KG1 (cell line): ENCODE measurements around the gene CDH23.

Experiments used
- DNase-seq: peaks from one replicate; lab custom pipeline; 2025; lab: John Stamatoyannopoulos, UW

Gene CDH23

DNA sequence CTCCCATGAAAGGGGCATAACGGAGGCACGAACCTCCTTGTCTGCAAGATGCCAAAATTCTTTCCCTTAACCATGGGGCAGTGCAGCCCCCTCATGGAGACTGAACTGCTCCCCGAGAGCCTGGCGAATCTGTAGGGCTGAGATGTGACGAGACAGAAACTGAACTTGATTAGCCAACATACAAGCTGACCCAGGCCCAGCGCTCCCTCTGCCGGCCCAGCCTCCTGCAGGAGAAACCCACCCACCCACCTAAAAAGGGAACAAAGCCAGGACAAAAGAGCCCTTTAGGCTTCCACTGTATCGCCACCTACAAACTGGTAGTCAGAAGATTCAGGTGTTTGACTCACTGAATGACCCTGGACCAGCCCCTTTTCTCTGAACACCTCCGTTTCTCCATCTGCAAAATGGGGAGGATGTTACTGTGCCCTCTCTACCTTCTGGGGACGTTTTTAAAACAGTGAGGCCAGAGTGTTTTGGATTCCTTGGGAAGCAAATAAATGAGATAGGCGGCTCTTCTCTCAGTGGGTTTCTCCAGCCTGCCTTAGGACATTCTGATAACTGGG, 264.4 kb downstream of the CDH23 start:
- DNase-seq, result no peak

DNA sequence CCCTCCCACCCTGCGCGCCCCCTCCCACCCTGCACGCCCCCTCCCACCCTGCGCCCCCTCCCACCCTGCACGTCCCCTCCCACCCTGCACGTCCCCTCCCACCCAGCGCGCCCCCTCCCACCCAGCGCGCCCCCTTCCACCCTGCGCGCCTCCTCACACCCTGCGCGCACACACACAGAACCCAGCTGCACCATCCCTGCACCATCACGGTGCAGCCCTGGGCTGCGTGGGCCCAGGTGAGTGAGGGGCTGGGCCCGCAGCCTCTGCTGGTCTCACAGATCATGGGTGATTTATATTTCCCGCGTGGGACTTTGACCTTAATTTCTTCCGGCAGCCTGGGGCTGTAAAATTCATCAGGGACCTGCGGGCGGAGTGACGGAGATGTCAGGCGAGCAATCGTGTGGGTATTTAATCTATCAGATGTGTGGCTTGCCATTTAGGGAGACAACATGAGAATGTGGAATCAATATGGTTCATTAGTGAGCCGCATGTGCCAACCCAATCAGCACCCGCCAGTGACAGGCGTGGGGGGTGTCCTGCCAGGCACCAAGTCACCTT, 265.1 kb downstream of the CDH23 start:
- no peak for DNase-seq

DNA sequence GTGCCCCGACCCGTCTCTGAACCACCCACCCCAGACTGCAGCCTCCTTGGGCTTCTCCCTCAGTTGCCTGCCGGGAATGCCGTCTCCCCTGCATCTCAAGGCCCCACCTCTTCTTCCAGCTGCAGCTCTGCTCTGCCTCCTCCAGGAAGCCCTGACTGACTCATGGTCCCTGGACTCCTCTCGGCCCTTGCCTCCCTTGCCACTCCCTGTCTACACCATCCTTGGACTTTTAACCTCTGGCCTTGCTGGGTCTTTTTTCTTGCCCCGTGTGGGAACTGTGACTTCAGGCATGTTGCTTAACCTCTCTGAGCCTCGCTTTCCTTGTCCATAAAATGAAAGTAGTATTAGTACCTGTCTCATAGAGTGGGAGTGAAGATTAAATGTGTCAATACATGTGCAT, 266.6 kb downstream of the CDH23 start:
- no peak for DNase-seq

DNA sequence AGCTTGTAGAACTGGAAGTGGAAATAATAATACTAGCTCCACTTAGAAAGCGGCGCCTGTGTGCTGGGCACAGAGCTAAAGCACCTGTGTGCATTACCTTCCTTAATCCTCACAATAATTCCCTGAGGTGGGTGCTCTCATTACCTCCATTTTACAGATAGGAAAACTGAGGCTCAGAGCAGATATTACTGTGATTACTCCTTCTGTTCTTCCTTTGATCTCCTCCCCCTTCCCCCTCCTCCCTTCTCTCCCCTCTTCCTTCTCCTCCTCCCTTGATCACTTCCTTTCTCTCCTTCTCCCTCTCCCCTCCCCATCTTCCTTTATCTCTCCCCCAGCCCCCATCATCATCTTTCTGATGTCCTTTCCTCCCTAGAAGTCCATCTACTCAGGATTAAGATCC, 267.9 kb downstream of the CDH23 start:
- DNase-seq, result no peak

DNA sequence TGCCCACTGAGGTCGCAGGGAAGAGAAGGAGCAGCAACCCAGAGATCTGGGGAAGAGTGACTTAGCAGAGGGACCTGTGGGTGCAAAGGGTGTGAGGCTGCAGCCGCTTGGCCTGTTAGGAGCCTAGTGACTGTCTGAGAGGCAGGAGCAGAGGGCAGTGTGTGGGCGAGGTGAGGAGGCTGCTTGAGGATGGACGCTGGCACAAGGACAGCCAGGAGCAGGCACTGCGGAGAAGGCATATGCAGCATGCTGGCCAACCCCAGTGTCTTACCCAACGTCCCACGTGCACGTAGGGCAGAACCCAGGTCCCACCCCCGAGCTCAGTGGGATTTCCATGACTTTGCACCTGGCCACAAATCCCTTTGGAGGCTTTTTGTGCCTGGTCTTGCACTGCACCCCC, 268.7 kb downstream of the CDH23 start:
- no peak for DNase-seq

DNA sequence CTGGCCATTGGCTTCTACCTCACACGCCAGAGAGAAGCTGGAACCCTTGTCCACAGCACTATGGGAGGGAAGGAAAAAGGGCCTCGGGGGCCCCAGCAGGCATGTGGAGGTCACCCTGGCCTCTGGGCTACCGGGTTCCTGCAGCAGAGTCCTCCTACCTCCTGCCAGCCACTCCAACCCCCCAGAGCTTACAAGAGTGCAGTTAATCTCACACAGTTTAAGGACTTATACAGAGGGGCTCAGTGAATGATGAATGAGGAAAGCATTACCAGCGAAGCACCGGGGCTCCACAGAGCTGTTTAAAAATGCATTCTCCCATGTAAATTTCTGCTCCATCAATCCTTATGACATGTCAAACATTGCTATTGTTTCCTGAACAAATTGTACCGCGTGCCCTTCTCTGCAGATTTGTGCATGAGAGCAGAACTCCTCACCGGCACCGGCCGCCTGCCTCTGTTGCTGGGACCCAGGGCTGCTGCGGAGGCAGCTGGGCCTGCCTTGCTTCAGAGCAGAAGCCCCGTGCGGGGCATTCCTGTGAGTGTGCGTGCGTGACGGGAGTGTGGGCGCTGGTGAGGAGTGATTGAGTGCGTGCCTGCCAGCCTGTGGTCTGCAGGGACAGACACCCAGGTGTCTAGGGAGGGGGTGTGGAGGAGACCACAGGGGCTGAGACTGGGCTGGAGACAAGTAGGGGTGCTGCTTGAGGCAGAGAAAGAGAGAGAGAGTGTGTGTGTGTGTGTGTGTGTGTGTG, 270.1 kb downstream of the CDH23 start:
- no peak for DNase-seq

DNA sequence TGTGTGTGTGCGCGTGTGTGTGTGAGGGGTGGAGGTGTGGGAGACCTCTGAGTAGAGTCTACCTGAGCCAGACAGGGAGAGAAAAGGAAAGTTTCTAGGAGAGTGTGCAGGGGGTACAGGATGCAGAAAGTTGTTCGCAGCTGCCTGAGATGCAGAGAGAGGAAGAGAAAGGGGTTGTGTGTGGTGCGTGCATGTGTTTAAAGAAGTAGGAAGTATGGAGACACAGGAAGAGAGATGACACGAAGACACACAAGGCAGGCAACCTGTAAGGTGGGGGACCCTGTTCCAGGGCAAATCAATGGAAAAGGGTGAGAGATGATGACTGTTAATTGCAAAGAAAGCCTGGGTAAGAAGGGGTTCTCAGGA, 270.6 kb downstream of the CDH23 start:
- DNase-seq, result peak; percentile 52

DNA sequence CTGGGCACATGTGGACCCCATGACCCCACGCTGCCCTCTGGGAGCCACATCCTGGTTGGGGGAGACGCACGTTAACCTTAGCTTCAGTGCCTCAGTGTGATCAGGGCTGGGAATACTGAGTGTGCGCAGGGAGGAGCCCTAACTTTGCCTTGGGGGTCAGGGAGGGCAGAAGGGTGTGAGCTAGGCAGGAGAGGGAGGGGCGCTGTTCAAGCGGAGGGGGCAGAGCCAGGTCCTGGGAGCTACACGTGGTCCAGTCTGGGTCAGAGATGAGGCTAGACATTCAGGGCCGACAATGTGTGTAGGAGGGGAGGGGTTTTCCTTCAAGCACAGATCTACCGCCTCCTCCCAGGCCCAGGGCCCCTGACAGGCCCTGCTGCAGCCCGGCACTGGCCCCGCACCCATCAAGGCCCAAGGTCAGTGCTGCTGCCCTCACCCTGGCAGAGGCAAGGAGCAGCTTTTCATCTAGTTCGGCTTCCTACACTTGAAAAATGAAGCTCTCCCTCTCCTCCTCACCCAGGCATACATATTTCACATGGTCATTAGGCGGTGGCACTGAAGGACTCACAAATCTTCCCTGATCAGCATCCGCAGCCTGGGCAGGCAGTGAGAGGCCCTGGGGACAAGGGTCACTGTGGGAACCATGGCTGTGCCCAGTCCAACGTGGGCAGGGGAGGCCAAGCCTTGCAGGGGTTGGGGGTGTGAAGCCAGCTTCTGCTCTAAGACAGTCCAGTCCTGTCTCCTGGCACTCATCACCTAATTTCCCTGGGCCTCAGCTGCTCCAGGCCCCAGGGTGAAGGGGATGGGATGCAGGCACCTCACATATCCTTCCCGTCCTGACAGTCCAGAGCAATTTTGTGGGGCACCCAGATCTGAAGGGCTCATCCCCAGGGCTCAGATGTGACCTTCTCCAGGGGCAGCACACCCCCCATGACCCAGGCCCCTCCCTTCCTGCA, 275.6 kb downstream of the CDH23 start:
- no peak for DNase-seq

DNA sequence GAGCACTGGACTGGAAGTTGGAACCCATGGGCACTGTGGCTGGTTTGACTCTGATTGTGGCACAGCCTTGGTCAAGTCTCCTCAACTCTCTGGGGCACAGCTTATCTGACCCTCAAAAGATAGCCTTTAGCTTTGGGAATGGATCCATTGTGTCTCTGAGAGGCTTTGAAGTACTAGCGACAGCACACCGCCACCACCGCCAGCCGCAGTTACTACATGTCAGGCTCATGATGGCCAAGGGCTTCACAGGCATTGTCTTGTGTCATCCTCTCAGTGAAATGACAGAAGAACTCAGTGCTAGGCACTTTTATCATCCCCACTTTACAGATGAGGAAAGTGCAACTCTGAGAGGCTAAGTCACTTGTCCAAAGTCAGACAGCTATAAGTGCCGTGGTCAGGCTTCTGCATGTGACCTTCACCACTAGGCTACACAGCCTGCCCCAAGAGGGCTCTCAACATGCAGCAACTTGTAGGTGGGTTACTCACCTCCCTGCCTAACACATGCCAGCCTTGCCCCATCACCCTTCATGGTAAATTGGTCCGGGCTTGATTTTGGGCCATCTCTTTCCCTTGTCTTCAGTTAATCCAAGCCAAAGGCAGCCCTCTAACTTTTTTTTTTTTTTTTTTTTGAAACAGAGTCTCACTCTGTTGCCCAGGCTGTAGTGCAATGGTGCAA, 278.7 kb downstream of the CDH23 start:
- DNase-seq, result no peak

DNA sequence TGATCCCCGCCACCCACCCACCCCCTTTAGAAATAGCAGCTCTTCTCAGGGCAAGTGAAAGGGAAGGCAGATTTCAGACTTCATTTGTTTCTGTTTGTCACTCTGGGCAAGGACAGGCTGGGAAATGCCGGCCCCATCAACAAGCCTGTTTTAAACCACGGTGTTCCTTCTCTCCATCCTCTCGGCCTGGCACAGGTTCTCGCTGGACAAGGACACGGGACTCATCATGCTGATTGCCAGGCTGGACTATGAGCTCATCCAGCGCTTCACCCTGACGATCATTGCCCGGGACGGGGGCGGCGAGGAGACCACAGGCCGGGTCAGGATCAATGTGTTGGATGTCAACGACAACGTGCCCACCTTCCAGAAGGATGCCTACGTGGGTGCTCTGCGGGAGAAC, 280.5 kb downstream of the CDH23 start:
- no peak for DNase-seq

DNA sequence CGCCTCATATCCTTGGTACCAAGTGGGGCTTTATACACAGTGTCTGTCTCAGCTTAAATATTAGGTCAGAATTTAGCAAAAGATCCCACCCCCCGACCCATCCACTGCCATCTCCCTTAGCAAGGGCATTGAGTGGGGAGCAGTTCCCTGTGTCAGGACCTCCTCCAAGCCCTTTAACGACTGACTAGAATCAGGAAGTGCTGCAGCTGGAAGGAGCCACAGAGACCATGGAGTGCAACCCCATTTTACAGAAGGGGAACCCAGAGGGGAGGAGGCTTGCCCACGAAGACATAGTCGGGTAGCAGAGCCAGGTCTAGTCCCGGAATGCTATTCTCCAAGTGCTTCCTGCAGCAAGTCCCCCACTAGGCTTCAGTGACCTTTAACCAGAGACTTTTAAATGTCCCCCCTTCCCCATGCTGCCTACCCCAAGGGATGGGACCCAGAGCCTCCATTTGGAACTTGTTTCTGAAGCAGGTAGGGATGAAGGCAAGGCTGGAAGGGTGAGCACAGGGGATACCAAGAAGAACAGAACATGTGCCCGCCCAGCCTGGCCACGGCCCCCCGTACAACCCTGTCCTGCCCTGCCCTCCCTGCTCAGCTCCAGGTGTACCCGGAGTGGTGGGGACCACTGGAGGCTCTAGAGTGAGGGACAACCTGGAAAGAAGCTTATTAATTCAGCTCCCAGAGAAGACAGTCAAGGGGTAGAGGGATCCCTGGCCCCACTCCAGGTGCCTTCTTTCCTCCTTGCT, 281.5 kb downstream of the CDH23 start:
- DNase-seq, result no peak

DNA sequence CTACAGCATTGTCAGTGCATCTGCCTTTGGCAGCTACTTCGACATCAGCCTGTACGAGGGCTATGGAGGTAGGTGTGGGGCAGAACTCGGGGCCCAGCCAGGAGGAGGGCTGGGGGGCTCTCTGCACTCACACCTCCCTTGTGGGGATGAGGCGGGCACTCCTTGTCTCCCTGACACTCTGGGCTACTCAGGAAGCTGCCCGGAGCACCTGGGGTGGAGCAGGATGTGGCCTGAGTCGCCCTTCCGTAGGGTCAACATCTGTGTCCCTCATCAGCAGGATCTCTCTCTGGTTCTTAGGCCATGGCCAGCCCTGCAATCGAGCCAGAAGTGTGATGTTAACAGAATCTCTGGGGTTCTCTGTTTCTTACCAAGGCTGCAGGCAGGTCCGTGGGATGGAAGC, 282.7 kb downstream of the CDH23 start:
- DNase-seq, result no peak

DNA sequence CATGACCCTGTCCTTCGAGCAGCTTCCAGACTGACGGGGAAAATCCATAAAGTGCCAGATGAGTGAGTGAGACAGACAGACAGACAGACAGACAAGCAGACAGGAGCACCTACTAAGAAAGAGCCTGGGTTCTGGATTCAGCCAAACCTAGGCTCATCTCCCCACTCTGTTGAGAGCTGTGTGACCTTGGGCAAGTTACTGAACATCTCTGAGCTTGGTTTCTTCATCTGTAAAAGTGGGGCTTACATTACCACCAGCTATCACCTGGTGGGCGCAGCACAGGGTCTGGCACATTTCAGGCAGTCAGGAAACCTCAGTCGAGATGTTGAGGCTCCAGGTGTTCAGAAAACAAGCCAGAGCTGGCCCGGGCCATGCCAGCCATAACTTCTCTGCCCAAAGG, 285.3 kb downstream of the CDH23 start:
- DNase-seq, result no peak

DNA sequence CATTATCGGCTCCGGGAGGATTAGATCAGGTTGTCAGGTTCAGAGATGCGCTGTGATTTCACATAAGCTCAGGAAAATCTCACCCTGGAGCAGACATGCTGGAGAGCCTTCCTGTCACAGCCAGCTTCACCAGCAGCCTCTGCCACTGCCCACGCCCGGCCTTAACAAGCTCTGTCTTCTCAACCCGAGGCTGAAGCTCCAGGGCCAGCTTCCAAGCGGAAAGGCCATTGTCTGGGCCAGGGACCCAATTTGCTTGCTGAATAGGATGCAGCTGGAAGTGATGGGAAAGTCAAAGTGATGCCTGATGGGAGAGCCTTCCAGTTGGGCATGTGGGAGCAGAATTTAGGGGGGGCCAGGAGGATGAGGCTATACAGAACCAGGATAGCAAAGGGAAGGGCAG, 286.6 kb downstream of the CDH23 start:
- DNase-seq, result no peak

DNA sequence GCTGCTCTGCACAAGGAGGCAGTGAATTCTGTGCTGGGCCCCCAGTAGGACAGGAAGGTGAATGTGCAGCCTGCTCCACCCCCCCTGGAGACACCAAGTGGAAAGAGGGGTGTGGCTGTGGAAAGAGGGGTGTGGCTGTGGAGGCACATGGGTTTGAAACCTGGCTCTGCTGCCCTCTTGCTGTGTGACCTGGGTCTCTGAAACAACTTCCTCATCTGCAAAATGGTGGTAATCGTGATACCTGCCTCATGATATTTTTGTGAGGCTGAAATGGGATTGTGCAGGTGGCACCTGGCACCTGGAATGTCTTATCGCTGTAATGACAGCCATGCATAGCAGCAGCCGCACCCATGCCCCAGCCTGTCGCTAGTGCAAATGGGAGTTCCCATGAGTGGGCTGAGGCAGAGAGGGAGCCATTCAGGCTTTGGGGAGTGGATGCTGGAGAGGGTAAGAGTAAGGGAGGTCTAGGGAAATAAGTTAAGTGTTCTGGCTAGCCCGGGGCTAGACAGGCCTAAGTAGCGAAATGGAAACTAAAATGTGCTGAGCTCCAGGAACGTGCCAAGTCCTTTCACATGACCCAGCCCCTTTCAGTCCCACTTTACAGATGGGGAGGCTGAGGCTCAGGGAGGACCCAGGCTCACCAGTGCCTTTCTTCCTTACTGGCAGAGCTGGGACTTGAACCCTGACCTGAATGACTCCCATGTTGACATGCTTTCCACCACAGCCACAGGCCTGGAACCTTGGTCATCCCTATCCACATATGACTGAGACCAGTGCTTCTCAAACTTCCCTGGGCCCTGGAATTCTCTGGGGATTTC, 287.8 kb downstream of the CDH23 start:
- no peak for DNase-seq

DNA sequence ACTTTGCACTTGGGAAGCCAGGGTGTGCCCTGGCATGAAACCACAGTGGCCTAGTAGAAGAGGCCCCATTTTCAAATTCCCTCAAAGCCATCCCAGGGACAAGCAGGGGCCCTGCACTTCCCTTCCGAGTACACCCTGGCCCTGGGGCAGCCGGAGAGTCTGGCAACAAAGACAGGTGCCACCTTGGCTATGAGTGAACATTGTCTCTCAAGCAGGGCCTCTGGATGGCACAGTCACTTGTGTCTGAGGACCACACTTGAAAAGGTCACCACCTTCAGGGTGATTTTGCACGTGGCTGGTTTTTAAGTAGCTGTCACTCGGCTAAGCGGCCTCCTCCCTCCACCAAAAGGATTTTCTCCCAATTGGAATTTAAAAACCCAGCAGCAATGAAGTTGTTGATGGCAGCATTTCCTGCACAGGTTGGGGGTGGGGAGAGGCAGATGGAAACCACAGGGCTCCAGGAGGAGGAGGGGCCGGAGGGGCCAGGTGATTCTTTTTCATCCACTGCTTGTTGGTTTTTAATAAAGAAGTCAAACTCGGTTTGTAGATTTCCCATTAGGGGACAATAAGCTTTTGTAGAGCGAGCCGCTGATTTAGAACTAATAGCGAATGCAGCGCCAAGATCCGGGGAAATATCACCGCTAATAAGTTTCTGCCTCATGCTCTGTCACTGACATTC, 289.0 kb downstream of the CDH23 start:
- DNase-seq, result no peak

DNA sequence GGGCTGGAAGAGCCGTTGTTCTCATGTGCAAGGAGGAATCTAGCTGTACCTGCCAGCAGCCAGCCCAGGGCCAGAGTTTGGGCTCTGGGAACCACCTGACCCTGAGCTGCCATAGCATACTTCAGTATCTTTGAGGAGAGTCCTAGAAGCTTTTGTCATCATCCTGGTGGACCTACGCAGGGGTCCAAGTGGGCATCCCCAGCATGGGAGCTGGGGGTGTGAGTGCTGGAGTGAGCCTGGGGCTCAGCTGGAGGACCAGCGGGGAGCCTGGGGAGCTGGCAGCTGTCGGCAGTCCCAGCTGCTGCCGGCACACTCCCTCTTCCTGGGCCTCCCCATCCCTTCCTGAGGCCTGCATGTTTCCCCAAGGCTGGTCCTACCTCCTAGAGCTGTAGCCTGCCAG, 290.4 kb downstream of the CDH23 start:
- DNase-seq, result no peak

DNA sequence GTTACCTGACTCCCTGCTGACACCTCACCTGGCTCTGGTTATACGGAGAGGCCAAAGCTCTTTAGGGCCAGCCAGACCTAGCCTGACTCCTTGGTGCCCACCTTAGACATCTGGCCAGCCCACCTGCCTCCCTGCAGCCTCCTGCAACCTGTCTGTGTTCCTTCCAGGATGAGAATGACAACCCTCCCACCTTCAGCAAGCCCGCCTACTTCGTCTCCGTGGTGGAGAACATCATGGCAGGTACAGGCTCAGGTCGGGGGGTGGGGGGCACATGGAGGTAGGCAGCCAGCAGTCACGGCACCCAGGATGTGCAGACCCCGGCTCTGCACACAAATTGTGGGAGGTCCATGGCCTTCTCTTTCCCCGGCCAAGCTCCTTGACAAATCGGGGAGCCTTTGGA, 290.8 kb downstream of the CDH23 start:
- no peak for DNase-seq

DNA sequence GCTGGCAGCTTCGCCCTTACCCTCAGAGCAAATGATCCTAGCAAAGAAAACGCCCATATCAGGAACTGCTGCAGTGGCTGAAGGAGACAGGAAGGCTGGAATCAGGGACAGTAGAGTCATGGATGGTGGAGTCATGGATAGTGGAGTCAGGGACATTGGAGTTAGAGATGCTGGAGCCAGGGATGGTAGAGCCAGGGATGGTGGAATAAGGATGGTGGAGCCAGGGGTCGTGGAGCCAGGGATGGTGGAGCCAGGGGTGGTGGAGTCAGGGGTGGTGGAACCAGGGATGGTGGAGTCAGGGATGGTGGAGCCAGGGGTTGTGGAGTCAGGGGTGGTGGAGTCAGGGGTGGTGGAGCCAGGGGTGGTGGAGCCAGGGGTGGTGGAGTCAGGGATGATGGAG, 291.5 kb downstream of the CDH23 start:
- no peak for DNase-seq

DNA sequence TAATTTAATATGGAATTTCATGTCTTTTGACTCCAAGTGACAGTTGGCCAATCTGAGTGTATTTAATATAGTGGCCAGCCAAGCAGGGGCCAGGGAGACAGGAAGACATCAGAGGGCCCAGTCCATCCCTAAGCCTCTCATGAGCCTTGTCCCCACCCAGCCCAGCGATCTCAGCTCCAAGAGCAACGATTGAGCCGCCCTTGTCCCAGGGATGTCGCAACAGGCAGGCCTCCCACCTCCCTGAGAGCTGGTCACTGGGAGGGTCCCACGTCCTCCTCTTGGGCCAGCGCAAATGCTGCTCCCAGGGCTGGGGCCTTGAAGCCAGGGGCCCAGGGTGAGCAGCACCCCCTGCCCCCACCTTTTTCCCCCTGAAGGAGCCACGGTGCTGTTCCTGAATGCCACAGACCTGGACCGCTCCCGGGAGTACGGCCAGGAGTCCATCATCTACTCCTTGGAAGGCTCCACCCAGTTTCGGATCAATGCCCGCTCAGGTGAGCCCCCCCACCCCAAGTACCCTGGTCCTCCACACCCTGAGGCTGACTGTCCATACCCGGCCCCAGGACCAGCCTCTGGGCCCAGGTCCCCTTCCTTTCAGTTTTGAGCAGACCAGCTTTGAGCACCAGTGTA, 293.5 kb downstream of the CDH23 start:
- DNase-seq, result no peak
